ENCODE data around the gene KCNC2.

The KCNC2 gene

DNA sequence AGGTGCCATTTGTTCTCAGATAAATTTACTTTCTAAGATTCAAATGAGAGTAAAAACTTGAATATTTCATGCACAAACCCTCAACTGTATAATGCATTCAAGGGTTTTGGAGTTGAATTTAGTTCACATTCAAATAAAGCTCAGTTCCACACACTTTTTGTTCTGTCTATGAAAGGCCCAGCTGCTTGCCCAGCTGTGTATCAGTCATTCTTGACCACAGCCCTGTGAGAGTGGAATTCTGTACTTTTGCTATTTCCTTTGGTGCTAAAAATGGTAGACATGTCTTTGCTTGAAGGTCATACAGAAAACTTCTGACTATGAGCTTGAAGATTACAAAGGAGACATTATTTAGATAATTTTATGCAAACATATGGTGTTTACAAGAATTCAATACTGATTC, 110.4 kb downstream of the KCNC2 start:
- Histone ChIP-seq H3K4me3 (ENCODE audit: low read length) (no peak overlapping the region), H3K4me1 (ENCODE audit: control insufficient read depth, insufficient read depth, low read length) (no peaks in the 10 kb centered on the region), H3K36me3 (ENCODE audit: control insufficient read depth, insufficient read depth, low read length) (no peaks in the 10 kb centered on the region), H3K27me3 (ENCODE audit: control insufficient read depth, insufficient read depth, low read length) (no peaks in the 10 kb centered on the region), H3K27ac (ENCODE audit: low read depth, low read length) (no peak overlapping the region), H3K9ac (ENCODE audit: low read length) (no peak overlapping the region)

DNA sequence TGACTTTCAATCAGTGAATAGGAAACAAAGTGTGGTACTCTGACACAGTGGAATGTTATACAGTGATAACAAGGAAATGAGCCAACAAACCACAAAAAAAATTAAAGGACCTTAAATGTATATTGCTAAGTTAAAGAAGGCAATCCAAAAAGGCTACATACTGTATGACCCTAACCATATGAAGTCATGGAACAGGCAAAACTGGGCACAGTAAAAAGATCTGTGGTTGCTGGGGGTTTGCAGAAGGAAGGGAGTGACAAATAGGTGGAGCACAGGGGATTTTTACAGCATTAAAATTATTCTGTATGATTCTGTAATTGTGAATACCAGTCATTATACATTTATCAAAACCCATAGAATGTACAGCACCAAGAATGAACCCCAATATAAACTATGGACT, 112.6 kb downstream of the KCNC2 start:
- no peaks in the 10 kb centered on the region for H3K4me1 ChIP-seq (ENCODE audit: control insufficient read depth, insufficient read depth, low read length)
- no peak overlapping the region for H3K9ac ChIP-seq (ENCODE audit: low read length)
- no peaks in the 10 kb centered on the region for H3K27me3 ChIP-seq (ENCODE audit: control insufficient read depth, insufficient read depth, low read length)
- H3K36me3 ChIP-seq (ENCODE audit: control insufficient read depth, insufficient read depth, low read length) = no peaks in the 10 kb centered on the region
- H3K27ac ChIP-seq (ENCODE audit: low read depth, low read length) = no peak overlapping the region
- no peak overlapping the region for H3K4me3 ChIP-seq (ENCODE audit: low read length)

DNA sequence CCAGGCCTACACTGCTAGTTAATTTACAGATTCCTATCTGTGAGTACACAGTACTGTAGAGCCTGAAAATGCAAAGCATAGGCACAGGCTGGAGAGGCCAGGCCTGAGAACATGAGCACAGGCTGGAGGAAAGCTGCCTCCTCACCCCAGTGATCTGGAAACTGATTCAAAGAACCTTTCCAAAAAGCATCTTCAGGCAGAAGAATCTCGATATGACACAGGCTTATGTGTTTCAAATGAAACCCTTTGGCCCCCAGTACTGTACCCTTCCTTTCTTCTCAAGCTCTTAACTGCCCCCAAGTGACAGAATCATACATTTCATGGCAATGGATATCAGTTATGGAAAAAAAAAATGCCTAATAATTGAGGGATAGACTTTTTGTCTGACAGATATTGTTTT, 122.0 kb downstream of the KCNC2 start:
- H3K27ac ChIP-seq (ENCODE audit: low read depth, low read length) = no peak overlapping the region
- no peaks in the 10 kb centered on the region for H3K27me3 ChIP-seq (ENCODE audit: control insufficient read depth, insufficient read depth, low read length)
- H3K4me1 ChIP-seq (ENCODE audit: control insufficient read depth, insufficient read depth, low read length) = peaks cover 3% of the 10 kb centered on the region
- no peak overlapping the region for H3K9ac ChIP-seq (ENCODE audit: low read length)
- H3K4me3 ChIP-seq (ENCODE audit: low read length) = no peak overlapping the region
- no peaks in the 10 kb centered on the region for H3K36me3 ChIP-seq (ENCODE audit: control insufficient read depth, insufficient read depth, low read length)

DNA sequence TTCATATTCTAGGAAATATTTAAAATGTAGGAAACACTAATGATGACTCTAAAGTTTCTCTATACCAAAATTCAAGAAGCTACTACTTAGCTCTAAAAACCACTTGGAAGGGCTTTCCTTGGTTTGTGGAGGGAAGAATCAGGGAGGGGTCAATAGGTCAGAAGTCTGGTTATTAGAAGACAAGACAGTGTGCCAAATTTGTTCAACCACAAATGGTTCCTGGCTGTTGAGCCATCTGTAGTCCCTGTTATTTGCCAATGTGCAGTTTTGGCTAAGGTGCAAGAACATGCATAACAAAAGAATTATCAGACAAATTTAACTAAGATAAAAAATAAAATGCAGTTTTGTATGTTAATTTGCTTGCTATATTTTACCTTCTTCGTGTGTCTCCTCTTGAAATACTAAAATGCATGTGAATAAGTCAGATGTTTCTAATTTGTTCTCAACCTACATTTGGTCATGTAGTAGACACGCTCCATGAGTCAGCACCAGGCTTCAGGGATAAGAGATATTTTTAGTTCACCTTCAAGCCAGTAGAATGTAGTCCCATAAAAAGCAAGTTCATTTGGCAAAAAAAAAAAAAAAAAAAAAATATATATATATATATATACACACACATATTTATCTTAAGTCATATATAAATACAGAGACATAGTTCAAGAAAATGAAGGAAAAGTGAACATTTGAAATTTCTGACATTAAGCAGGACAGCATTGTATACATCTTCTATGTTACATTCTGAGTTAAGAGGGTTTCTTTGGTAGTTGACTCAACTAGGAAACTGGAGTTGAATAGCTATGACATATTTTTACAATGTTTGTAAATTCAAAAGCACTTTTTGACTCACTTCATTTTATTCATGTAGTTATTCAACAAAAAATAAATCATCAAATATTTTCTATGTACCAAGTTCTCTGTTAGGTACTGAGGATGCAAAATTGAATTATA, 123.3 kb downstream of the KCNC2 start:
- Histone ChIP-seq H3K27ac (ENCODE audit: low read depth, low read length) (peak overlapping the region; percentile 24), H3K27me3 (ENCODE audit: control insufficient read depth, insufficient read depth, low read length) (no peaks in the 10 kb centered on the region), H3K9ac (ENCODE audit: low read length) (no peak overlapping the region), H3K4me3 (ENCODE audit: low read length) (no peak overlapping the region), H3K36me3 (ENCODE audit: control insufficient read depth, insufficient read depth, low read length) (no peaks in the 10 kb centered on the region), H3K4me1 (ENCODE audit: control insufficient read depth, insufficient read depth, low read length) (peaks cover 3% of the 10 kb centered on the region)

DNA sequence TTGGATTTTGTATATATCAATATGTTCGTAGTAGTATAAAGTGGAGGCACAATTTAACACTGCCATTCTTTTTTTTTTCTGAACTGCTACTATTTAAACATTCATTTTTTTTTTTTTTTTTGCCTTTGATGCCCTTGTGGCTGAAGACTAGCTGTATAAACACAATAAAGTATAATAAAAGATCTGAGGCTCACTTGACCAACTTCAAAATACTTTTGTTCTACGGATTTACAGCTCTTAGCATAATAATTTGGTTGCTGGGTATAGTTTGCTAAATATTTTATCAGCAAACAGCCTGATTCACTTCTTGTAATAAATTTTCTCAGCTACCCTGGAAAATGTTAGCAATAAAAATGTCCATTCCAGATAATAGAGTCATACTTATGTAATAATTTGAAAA, 128.3 kb downstream of the KCNC2 start:
- no peak overlapping the region for H3K4me3 ChIP-seq (ENCODE audit: low read length)
- H3K4me1 ChIP-seq (ENCODE audit: control insufficient read depth, insufficient read depth, low read length) = peaks cover 3% of the 10 kb centered on the region
- H3K9ac ChIP-seq (ENCODE audit: low read length) = no peak overlapping the region
- no peaks in the 10 kb centered on the region for H3K27me3 ChIP-seq (ENCODE audit: control insufficient read depth, insufficient read depth, low read length)
- H3K36me3 ChIP-seq (ENCODE audit: control insufficient read depth, insufficient read depth, low read length) = no peaks in the 10 kb centered on the region
- H3K27ac ChIP-seq (ENCODE audit: low read depth, low read length) = no peak overlapping the region

DNA sequence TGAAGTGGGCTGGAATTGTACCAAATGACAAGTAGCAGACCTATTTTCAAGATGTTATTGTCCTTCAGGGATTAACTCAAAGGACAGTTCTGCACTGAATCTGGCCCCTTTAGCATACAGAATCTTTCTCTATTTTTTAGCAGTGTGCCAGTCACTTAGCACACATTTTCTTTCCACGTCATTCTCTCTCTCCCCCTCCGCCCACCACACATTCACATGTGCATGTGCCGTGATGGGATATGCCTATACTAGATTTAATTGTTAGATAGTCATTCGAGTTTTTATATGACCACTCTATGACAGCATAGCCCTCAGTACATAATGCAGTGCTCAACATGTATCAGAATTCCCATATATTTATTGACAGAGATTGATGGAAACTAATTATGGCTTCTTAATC, 129.1 kb downstream of the KCNC2 start:
- H3K4me3 ChIP-seq (ENCODE audit: low read length) = no peak overlapping the region
- H3K9ac ChIP-seq (ENCODE audit: low read length) = no peak overlapping the region

DNA sequence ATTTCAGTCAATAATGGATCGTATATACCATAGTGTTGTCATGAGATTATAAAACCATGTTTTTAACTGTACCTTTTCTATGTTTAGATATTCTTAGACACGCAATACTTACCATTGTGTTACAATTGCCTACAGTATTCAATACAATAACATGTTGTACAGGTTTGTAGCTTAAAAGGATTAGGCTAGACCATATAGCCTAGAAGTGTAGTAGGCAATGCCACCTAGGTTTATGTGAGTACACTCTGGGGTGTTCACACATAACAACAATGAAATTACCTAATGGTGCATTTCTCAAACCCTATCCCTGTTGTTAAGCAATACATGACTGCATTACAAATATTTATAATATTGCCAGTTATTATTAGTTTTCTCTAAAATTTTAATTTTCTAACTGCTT, 144.2 kb downstream of the KCNC2 start:
- no peak overlapping the region for H3K9ac ChIP-seq (ENCODE audit: low read length)
- H3K4me3 ChIP-seq (ENCODE audit: low read length) = no peak overlapping the region
- H3K27me3 ChIP-seq (ENCODE audit: control insufficient read depth, insufficient read depth, low read length) = no peaks in the 10 kb centered on the region
- no peak overlapping the region for H3K27ac ChIP-seq (ENCODE audit: low read depth, low read length)
- no peaks in the 10 kb centered on the region for H3K4me1 ChIP-seq (ENCODE audit: control insufficient read depth, insufficient read depth, low read length)
- no peaks in the 10 kb centered on the region for H3K36me3 ChIP-seq (ENCODE audit: control insufficient read depth, insufficient read depth, low read length)

More for the DNA sequence above, 129.1 kb downstream of the KCNC2 start:
- H3K27me3 ChIP-seq (ENCODE audit: control insufficient read depth, insufficient read depth, low read length) = no peaks in the 10 kb centered on the region
- no peak overlapping the region for H3K27ac ChIP-seq (ENCODE audit: low read depth, low read length)
- no peaks in the 10 kb centered on the region for H3K36me3 ChIP-seq (ENCODE audit: control insufficient read depth, insufficient read depth, low read length)
- no peaks in the 10 kb centered on the region for H3K4me1 ChIP-seq (ENCODE audit: control insufficient read depth, insufficient read depth, low read length)

DNA sequence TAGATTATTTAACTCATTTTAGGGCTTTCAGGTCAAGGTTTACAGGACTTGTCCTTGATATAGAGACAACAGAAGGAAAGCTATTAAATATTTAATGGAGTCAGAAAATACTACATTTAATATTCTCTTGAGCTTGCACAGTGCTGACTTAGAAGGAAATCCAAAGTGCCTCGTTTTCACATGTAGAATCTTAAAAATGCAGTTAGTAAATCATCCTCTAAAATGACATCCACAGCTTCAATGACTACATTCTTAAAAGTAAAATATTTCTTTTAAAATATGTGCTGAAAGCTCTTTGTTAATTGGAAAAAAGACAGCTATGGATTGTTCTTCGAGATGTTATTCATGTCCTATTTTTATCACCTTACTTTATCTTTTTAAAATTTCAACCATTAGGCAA, 146.9 kb downstream of the KCNC2 start:
- no peaks in the 10 kb centered on the region for H3K4me1 ChIP-seq (ENCODE audit: control insufficient read depth, insufficient read depth, low read length)
- no peaks in the 10 kb centered on the region for H3K36me3 ChIP-seq (ENCODE audit: control insufficient read depth, insufficient read depth, low read length)
- H3K27me3 ChIP-seq (ENCODE audit: control insufficient read depth, insufficient read depth, low read length) = no peaks in the 10 kb centered on the region
- no peak overlapping the region for H3K4me3 ChIP-seq (ENCODE audit: low read length)
- H3K9ac ChIP-seq (ENCODE audit: low read length) = no peak overlapping the region
- no peak overlapping the region for H3K27ac ChIP-seq (ENCODE audit: low read depth, low read length)

DNA sequence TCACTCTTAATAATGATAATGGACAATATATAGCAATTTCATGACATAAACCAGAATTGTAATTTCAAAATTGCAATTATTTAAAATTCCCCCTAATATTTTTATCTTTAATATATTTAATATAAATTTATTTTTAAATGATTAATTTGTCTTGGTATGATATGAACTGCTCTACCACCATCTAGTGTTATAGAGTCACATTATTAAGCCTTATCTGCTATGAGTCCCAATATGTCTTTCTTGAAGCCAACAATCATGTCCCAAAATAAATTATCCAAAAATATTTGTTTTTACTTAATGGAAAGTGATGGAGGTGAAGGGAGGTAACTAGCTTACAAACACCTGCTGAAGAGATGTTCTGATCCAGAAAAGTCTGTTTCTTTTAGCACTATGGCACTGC, 151.4 kb downstream of the KCNC2 start:
- H3K36me3 ChIP-seq (ENCODE audit: control insufficient read depth, insufficient read depth, low read length) = no peaks in the 10 kb centered on the region
- H3K27ac ChIP-seq (ENCODE audit: low read depth, low read length) = no peak overlapping the region
- H3K9ac ChIP-seq (ENCODE audit: low read length) = no peak overlapping the region
- no peaks in the 10 kb centered on the region for H3K4me1 ChIP-seq (ENCODE audit: control insufficient read depth, insufficient read depth, low read length)
- no peak overlapping the region for H3K4me3 ChIP-seq (ENCODE audit: low read length)
- no peaks in the 10 kb centered on the region for H3K27me3 ChIP-seq (ENCODE audit: control insufficient read depth, insufficient read depth, low read length)

DNA sequence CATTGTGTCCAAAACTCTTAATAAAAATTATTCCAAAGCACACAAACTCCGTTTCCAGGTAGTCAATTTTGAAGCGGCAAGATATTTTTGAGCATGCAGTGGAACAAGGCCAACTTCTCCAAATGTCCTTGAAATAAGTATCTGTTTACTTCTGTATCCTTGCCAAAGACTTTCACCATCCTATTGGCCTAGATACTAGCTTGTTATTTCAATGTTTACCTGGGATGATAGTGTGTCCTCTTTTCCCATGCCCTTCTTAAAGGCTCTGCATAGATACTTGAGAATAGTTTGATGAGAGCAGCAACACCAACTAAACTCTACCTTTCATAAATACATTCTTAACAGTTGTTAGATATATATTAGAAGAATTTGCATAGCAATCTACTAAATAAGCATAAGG, 160.9 kb downstream of the KCNC2 start:
- no peak overlapping the region for H3K9ac ChIP-seq (ENCODE audit: low read length)

DNA sequence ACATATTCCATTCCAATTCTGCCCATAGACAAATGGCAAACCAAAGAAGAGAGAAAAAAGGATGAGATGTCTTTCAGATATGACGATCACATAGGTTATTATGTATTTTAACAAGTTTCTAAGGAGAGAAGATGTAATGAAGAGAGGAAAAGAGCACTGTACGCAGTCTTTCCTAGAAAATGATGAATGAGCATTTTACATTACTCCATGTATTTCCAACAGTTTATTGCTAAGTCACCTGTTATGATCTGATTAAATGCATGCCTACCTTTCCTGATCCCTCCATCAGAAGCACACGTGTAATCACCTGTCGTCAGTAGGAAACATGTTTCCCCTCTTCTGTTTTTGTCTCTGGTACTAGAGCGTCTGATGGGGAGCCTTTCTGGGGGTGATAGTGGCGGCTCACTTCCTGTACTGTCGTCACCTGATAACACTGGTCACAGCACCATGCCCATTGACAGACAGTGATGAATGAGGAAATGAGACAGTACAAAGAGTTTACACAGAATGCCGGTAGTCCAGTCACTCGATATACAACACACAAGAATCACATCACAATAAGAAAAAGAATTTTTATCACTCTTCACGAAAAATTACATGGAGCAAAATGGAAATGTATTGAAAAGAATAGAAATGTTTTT, 161.6 kb downstream of the KCNC2 start:
- no peak overlapping the region for H3K9ac ChIP-seq (ENCODE audit: low read length)
- no peaks in the 10 kb centered on the region for H3K4me1 ChIP-seq (ENCODE audit: control insufficient read depth, insufficient read depth, low read length)
- H3K27me3 ChIP-seq (ENCODE audit: control insufficient read depth, insufficient read depth, low read length) = no peaks in the 10 kb centered on the region
- no peak overlapping the region for H3K4me3 ChIP-seq (ENCODE audit: low read length)
- no peak overlapping the region for H3K27ac ChIP-seq (ENCODE audit: low read depth, low read length)
- no peaks in the 10 kb centered on the region for H3K36me3 ChIP-seq (ENCODE audit: control insufficient read depth, insufficient read depth, low read length)

More for the DNA sequence above, 160.9 kb downstream of the KCNC2 start:
- no peaks in the 10 kb centered on the region for H3K27me3 ChIP-seq (ENCODE audit: control insufficient read depth, insufficient read depth, low read length)
- H3K27ac ChIP-seq (ENCODE audit: low read depth, low read length) = no peak overlapping the region
- no peak overlapping the region for H3K4me3 ChIP-seq (ENCODE audit: low read length)
- no peaks in the 10 kb centered on the region for H3K4me1 ChIP-seq (ENCODE audit: control insufficient read depth, insufficient read depth, low read length)
- H3K36me3 ChIP-seq (ENCODE audit: control insufficient read depth, insufficient read depth, low read length) = no peaks in the 10 kb centered on the region

DNA sequence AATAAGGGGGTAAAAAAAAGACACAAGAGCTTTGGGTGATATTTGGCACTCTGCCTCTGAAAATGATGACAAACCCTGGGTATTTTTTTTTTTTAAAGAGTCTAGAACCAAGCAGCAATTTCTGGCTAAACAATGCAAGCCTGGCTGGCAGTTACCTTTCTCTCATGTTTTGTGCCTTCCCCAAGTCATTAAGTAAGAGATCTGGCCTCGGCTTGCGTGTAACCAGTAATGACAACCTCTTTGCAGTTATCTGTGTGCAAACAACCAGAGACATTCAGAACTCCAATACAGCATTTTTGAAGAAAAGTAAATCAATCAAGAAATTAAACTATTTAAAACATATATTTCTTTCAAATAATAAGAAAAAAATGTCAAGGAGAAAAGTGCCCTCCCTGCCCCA, 167.5 kb downstream of the KCNC2 start:
- Histone ChIP-seq H3K27me3 (ENCODE audit: control insufficient read depth, insufficient read depth, low read length) (no peaks in the 10 kb centered on the region), H3K4me3 (ENCODE audit: low read length) (no peak overlapping the region), H3K9ac (ENCODE audit: low read length) (no peak overlapping the region), H3K36me3 (ENCODE audit: control insufficient read depth, insufficient read depth, low read length) (no peaks in the 10 kb centered on the region), H3K4me1 (ENCODE audit: control insufficient read depth, insufficient read depth, low read length) (no peaks in the 10 kb centered on the region), H3K27ac (ENCODE audit: low read depth, low read length) (no peak overlapping the region)

DNA sequence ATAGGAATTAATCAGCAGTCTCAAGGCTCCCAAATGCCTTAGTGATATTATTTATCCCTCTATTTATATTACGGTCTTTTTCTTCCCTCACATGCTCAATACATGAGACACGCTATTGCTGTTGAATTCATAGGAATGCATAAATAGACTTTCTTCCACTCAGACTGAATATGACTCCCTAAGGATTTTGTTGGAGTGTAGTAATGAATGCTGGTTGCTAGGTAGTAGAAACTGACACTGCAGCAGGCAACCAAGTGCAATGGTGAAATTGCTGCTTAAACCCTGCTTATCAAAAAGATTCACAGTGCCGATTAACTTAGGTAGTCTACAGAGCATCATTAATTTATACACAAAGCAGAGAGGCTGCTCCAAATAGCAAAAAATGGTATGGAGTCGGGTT, 168.2 kb downstream of the KCNC2 start:
- no peak overlapping the region for H3K9ac ChIP-seq (ENCODE audit: low read length)
- H3K36me3 ChIP-seq (ENCODE audit: control insufficient read depth, insufficient read depth, low read length) = no peaks in the 10 kb centered on the region
- no peak overlapping the region for H3K27ac ChIP-seq (ENCODE audit: low read depth, low read length)
- no peaks in the 10 kb centered on the region for H3K4me1 ChIP-seq (ENCODE audit: control insufficient read depth, insufficient read depth, low read length)
- no peak overlapping the region for H3K4me3 ChIP-seq (ENCODE audit: low read length)
- no peaks in the 10 kb centered on the region for H3K27me3 ChIP-seq (ENCODE audit: control insufficient read depth, insufficient read depth, low read length)
